GM19023 (cell line): ENCODE data around the gene ENPP6.
"Not testable (repeated sequence)": the region's sequence is repeated elsewhere in the genome, so short reads cannot be mapped to it uniquely, and the experiment has no call there.

Experiments used
- ATAC-seq: cut with Tn5 transposase; IDR thresholded peaks from one replicate; pipeline ENCODE4 v1.9.1; 2021; ENCODE audit warnings: mild to moderate bottlenecking, moderate library complexity; ENCODE audit not compliant: unreplicated experiment

ENPP6 gene

GRCh38 chr4:184150102-184150839, 67.4 kb downstream of the ENPP6 start:
- ATAC-seq, result no peak

DNA sequence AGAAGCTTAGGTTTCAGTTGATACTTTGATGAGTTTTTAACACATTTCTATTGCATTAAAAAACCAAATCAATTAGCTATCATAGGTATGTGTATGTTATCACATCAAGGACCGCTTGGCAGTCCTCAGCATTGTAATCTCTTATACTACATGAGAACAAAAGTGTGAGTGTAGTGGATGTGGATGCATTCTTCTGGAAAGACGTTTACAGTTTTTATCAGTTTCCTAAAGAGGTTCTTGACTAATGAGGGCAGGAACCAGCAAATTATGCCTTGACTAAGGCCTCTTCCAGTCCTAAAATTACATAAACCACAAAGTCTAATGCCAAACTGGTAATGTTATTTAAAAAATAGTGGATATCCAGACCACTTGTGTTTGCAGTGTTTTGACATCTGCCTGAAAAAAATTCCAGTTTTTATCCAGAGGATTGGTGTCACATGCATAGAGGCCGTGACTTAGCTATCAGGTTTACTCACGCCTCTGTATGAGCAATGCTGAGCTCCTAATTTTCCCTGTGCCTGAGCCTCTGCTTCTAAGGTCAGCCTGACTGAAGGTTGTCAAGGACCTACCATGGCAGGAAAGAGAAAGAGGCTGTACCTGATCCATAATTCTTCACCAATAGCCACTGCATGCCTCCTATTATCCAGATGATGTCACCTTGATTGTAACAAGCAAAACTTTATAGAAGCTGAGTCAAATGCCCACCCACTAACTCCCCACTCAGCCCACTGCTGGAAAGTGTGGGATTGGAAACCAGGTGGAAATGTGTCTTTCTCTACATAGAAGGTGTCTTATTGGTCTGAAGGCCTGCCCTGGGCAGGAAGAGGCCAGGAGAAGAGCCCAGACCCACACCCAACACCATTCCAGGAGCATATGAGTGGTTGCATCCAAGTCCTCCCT, 68.7 kb downstream of the ENPP6 start:
- ATAC-seq, result no peak

GRCh38 chr4:184147858-184148737, 69.6 kb downstream of the ENPP6 start:
- ATAC-seq, result no peak

- ATAC-seq, result no peak
Observed at GRCh38 chr4:184146951-184147350, 70.7 kb downstream of the ENPP6 start.

DNA sequence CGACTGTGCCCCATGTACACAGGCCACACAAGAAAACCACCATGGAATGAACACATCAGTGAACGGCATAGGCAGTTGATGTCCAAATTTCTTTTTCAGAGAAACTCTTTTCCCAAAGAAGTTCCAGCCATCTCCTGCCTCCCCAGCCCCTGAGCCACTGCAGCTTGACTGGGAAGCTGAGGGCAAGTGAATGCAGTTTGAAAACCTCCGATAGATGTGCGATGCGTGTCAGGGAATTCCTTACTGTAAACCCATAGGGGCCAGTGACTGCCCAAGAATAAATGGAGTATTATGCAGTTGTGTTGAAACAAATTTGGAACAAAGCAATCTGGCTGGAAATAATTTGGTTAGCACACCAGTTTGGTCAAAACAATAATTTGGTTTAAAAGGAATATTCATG, 72.1 kb downstream of the ENPP6 start:
- no peak for ATAC-seq

DNA sequence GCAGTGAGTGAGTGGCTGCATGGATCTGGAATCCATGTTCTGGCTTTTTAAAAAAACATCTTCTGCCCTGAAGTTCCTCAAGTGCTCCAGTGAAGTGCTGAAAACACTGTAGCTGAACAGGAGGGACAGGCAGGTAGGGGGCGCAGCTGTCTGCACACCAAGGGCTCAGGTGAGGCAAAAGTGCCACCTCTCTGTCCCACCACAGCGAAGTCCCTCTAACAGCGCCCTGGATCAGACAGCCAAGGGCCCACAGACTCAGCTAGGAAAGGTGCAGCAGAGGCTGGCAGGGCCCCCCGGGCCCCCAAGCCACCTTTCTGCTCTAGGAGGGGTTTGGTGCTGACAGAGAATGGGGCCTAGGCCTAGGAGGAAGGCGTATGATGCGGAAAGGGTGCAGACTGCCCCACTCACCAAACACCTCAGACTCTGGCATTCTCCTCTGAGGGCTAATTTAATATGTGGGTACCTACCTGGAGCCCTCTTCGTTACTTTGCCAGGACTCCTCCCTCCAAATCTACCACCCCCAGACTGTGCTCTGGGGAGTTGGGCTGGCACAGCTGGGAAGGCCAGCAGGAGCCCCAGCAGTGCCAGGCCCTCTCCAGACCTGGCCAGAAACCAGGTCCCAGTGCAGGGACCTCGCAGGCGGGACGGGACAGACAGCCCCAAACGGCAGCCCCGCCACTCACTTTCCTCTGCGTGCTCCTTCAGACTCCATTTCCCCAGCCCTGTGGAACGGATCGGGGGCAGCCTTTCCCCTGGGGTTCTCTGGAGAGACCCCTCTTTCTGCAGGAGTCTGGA, 73.7 kb downstream of the ENPP6 start:
- ATAC-seq, result no peak

- ATAC-seq, result no peak
Observed at GRCh38 chr4:184142121-184143000, 75.3 kb downstream of the ENPP6 start.

GRCh38 chr4:184140901-184141300, 76.8 kb downstream of the ENPP6 start:
- not testable (repeated sequence) for ATAC-seq

GRCh38 chr4:184136525-184136924, 81.1 kb downstream of the ENPP6 start:
- ATAC-seq, result no peak

- ATAC-seq, result no peak
Observed at GRCh38 chr4:184126800-184127199, 90.9 kb downstream of the ENPP6 start.

GRCh38 chr4:184122631-184123408, 94.9 kb downstream of the ENPP6 start:
- ATAC-seq, result no peak

- no peak for ATAC-seq
Observed at GRCh38 chr4:184120549-184121127, 97.0 kb downstream of the ENPP6 start.

GRCh38 chr4:184117662-184118199, 99.9 kb downstream of the ENPP6 start:
- ATAC-seq, result no peak

DNA sequence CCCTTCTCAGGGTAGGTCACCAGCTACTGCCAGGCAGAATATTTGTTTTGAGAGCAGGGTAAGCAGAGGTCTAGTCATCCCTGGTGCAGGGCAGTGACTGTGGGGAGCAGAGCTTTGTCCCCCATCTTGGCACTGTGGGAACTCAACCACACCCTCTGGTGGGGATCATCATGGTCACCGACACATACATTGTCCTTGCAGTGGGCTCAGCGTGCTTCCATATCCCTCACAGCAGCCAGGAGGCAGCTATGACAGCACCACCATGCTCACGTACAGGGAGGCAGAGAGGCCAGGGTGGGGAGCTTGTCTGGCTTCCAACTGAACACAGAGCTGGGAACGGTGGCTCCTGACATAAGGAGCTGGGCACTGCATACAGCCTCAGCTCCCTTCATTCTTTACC, 102.3 kb downstream of the ENPP6 start:
- ATAC-seq, result no peak

GRCh38 chr4:184114431-184114830, 103.2 kb downstream of the ENPP6 start:
- ATAC-seq, result no peak

DNA sequence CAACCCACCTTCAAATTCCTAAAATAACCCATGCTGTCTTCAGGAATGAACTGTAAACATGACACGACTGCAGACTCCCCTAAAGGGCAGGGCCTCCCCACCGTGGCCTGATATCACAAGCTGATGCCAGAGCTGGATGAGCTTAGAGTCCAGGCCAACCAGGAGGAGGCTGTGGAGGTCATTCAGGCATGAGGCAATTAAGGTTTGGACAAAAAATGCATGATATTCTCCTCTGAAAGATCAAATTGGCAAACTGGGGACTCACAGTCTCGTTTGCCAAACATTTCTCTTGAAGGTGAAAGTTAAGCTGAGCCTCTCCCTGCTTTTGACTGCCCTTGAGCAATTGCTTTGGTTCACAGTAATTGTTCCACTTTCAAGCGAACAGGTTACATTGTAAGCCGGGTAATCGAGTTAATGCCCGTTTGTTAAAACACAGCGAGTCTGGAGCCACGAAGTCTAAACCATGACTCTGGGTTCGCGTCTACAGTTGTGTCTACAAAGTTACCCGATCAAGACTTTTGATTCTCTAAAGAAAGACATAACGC, 105.6 kb downstream of the ENPP6 start:
- no peak for ATAC-seq

DNA sequence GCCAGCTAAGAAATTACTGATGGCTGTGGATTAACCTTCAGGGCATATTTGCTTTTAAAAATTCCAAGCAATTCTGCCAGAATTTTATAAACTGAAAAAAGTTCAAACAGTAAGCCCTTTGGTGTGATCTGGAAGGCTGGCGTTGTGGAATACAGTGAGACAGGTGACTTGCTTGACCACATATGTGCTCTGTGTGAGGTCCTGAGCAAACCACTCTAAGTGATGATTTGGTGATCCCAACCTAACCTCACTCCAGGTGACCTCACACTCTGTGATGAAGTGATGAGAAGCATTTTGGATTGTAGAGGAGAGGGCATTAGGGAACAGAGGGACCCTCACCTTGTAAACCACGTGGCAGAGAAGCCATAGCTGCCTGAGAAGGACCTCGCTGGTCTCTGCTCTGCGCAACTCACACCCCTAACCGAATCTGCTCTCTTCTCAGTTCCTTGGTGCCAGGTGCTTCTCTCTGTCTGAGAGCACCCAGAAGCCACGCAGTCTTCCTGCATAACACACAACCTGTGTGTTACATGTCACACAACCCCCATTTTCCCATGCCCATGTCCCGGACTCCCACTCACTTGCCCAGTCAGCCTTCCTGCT, 106.3 kb downstream of the ENPP6 start:
- no peak for ATAC-seq
